COLO668 (cell line): ENCODE measurements around the gene ASB18.
"Not testable (repeated sequence)": the region's sequence is repeated elsewhere in the genome, so short reads cannot be mapped to it uniquely, and the experiment has no call there.

Experiments used
- DNase-seq: peaks from one replicate; lab custom pipeline; 2025; ENCODE audit not compliant: unreplicated experiment; lab: John Stamatoyannopoulos, UW

The ASB18 gene

DNA sequence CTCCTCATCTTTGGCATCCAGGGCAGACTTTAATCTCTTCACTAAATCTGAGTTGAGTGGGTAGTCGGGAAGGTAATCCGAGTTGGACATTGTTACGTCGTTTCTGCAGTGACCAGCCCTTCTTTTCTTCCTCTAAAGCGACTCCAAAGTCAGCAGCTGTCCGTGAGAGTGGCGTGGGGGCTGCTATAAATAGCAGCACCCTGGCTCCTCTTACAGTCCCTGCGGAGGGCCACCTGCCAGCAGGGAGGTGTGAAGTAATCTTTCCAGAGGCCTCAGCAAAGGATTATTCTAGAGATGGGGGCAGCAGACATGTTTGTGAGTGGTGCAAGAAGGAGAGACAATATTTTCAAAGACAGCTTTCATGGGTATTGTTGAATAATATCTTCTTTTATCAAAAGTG lies at the start of gene ASB18:
Gene ASB18, minus strand, starts transcription at position 151 of the 400 bp plus-strand sequence. Its CDS starts 61 bp downstream, at position 90.
- peak; percentile 28 for DNase-seq

DNA sequence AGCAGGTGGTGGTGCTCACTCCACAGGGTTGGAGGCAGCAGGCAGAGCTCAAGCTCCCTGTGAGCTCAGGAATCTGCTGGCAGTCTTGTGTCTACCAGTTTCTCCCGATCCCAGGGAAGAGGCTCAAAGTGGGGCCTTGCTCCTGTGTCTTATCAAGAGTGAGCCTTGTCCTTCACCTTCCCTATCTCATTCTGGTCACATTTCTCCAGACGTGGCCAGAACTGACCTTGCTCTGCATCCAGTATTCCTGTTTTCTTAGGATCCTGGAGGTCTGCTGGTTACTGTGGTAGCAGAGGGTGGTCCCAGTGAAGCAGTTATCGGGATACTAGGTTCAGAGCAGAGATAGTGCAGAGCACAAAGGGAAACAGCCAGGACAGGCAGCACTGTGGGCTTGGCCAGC lies 47.1 kb upstream of the ASB18 start:
- DNase-seq = no peak

- peak; percentile 41 for DNase-seq
Measured at GRCh38 chr2:236309669-236310029, 45.4 kb upstream of the ASB18 start.

DNA sequence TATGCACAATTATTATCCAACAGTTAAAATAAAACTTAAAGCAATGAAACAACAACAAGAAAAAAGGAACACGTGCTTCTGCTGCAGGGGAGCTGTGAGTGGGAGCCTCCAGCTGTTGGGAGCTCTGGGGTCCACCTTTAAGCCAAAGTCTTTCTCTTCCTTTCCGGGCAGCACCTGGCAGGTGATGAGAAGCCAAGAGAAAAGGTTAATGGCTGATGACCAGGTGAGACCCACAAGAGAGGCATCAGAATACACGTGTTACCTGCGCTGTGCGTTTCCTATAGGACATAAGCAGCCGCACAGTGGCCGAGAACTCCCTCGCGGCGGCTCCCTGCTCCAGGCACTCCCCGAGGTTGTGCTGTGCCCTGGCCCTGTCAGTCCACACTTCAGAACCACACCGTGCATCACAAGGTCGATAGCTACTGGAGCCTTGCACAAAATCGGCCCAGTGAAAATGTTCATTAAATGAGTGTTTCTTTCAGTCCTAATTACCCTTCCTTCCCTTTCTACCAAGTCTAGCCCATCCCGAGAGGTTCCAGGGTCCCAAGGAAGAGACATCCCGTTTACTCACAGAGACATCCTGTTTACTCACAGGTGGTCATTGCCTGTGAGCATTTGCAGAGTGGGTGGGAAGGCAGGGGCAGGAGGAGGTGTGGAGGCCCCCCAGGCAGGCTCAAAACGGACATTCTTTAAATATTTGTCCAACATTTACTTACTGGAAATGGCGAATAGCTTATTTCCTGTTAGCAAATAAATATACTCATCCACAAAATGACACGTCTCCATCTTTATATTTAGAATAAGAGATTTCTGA lies 44.9 kb upstream of the ASB18 start:
- no peak for DNase-seq

GRCh38 chr2:236307641-236308040 lies 43.4 kb upstream of the ASB18 start:
- DNase-seq = no peak

- DNase-seq = no peak
Measured at GRCh38 chr2:236306825-236307540, 42.8 kb upstream of the ASB18 start.

DNA sequence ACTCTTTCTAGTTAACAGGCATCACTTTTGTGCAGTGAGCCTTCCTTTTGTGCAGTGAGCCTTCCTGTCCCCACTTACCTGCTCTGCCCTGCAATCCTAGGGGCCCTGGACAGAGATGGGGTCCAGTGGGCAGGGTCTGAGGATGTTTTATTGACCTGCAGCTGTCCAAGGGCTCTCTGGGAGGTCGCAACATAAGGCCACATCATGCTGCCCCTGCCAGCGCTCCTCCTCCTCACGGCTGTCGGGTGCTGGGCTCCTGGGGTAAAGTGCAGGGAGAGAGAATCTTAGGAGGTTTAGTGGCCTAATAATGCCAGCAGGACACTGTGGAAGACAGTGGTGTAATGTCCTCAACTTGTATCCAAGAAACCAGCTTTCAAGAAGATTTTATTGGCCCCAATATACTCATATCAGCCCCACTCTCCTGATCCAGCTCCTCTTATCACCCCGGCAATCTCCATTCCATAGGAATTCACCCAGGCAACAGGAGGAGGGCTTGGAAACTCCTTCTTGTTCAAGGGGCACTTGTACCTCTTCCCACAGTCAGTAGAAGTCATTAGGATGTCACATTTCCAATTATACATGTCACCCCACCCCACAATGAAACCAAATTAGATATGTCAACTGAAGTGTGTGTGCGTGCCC lies 41.9 kb upstream of the ASB18 start:
- no peak for DNase-seq

GRCh38 chr2:236305531-236305930 lies 41.3 kb upstream of the ASB18 start:
- no peak for DNase-seq

- no peak for DNase-seq
Measured at GRCh38 chr2:236303935-236304334, 39.7 kb upstream of the ASB18 start.

- no peak for DNase-seq
Measured at GRCh38 chr2:236302555-236302954, 38.3 kb upstream of the ASB18 start.

GRCh38 chr2:236298924-236299475 lies 34.8 kb upstream of the ASB18 start:
- DNase-seq = no peak

DNA sequence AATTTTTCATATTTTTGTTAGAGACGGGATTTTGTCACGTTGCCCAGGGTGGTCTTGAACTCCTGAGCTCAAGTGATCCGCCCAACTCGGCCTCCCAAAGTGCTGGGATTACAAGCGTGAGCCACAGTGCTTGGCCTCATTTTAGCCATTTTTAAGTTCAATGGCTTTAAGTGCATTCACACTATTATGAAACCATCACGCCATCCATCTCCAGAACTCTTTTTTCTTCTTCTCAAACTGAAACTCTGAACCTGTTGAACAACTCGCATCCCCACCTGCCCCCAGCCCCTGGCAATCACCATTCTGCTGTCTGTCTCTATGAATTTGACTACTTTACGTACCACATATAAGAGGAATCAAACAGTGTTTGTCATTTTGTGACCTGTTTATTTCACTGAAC lies 31.3 kb upstream of the ASB18 start:
- DNase-seq = no peak

- DNase-seq = no peak
Measured at GRCh38 chr2:236294647-236295046, 30.4 kb upstream of the ASB18 start.

DNA sequence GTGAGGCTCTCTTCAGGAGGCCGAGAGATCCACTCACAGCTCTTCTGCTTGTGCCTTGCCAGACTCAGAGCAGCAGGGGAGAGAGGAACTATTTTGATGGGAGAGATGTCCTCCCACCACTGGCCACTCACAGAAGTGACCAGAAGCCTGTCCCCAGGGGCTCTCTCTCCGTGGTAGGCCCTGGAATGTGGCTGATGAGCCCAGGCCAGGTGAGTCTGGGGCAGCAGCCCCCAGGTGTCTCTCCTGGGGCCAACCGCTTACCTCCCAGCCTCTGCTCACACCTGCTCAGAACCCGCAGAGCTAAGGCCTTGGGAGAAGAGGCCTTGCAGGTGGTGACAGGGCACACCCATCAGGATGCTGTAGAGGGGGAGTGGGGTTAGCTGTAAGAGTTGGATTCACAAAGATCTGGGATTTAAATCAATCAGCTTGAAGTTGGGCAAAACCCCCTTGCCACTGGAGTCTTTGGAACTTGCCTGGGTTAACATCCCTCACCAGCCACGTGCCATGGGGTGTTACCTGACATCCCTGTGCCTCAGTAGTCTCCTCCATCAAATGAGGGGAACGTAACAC lies 29.1 kb upstream of the ASB18 start:
- no peak for DNase-seq

- no peak for DNase-seq
Measured at GRCh38 chr2:236291911-236292310, 27.7 kb upstream of the ASB18 start.

DNA sequence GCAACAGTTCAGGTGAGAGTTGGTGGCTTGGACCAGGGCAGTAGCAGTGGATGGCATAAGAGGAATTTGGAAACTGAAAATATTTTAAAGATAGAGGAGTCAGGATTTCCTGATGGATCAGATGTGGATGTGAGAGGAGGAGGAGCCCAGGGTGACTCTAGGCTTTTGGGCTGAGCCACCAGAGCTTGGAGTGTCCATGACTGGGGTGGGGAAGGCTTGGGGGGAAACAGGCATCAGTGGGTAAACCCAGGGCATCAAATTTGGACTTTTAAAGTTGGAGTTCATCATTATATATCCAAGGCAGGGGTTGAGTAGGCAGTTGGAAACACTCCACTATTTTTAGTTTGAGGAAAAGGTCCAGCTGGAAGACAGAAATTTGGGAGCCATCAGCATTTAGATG lies 27.3 kb upstream of the ASB18 start:
- no peak for DNase-seq

DNA sequence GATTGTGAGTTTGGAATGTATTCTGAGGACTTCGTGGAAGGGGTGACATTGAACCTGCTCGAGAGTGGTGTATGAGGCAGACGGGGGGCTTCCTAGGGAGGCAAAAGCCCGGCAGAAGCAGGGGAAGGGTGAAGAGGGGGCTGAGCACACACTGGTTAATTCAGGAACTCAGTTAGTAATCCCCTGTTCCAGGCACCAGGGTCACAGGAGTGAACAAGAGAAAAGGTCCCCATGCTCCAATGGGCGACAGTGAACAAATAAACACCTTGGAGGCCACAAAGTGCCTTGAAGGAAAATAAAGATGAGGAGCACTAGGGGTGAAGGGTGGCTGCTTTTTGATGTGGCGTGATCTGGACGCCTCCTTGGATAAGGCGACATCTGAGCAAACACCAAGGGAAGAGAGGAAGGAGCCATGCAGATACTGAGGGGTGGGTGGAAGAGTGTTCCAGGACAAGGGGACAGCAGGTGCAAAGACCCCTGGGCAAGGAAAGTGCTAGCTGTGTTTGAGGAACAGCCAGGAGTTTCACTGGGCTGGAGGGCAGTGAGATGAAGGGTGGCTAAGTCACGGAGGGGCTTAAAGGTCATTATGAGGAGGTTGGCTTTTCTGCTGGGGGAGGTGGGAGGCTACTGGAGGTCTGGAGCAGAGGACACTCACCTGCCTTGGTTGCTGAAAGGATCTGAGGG lies 26.7 kb upstream of the ASB18 start:
- DNase-seq = no peak

DNA sequence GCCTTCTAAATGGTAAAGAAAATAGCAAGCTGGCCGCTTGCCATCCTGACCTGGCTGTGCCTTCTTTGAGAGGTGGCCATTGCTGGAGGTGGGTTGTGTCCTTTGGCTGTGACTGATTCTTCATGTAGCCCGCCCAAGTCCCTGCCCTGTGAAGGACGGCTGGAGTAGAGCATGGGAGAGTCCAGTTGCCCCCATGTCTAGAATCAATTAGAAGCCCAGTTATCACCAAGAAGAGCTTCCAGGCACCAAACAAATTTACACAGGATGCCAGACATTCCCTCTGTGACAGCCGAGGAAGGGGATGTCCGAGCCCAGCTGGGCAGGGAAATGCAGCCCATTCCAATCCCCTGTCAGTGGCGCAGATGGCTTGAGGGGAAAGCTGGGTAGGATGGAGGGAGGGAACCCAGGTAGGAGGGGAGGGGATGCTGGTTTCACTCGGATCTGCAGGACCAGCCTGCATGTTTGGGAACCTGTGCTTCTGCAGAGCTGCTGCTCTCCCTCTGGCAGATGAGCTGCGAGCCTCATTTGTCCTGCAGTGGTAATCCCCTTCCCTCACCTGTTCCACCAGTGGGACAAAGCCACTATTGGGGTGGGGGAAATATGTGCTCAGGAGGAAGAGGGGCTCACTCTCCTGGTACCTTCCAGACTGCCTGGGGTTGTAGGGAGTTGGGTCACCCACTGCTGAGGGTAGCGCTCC lies 25.7 kb upstream of the ASB18 start:
- no peak for DNase-seq

- not testable (repeated sequence) for DNase-seq
Measured at GRCh38 chr2:236288373-236288772, 24.2 kb upstream of the ASB18 start.

DNA sequence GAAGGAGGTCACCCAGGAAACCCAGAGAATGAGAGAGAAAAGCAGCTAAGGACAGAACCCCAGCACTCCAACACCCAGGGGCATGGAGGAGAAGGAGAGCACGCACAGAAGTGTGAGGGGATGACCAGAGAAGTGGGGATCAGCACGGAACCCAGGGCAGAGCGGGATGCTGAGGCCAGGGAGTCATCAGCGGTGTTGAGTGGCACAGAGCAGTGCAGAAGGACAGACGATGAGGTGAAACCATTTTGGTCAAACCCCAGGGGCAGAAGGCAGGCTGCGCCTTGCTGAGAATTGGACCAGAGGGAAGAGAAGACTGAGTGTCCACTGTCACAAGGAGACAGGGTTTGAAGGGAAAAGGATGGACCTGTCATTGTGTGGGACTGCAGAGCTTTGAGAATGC lies 23.4 kb upstream of the ASB18 start:
- no peak for DNase-seq
